GM19328 (cell line): ENCODE measurements around the gene POC1A.
"Not testable (repeated sequence)": the region's sequence is repeated elsewhere in the genome, so short reads cannot be mapped to it uniquely, and the experiment has no call there.

Experiments used
- ATAC-seq: cut with Tn5 transposase; IDR thresholded peaks from one replicate; pipeline ENCODE4 v1.9.1; 2021; ENCODE audit warnings: mild to moderate bottlenecking, moderate library complexity; ENCODE audit not compliant: unreplicated experiment

POC1A gene

GRCh38 chr3:52054661-52055511 is 99.3 kb downstream of the POC1A start:
- no peak for ATAC-seq

GRCh38 chr3:52053307-52054304 is 100.6 kb downstream of the POC1A start:
- ATAC-seq: no peak

GRCh38 chr3:52052831-52053306 is 101.4 kb downstream of the POC1A start:
- ATAC-seq: no peak

GRCh38 chr3:52051444-52051843 is 102.8 kb downstream of the POC1A start:
- ATAC-seq: no peak

GRCh38 chr3:52050571-52050970 is 103.7 kb downstream of the POC1A start:
- ATAC-seq: no peak

- ATAC-seq: no peak
Observed at GRCh38 chr3:52049503-52049902, 104.7 kb downstream of the POC1A start.

GRCh38 chr3:52047295-52047960 is 106.8 kb downstream of the POC1A start:
- ATAC-seq: no peak

- ATAC-seq: no peak
Observed at GRCh38 chr3:52046902-52047239, 107.4 kb downstream of the POC1A start.

GRCh38 chr3:52046186-52046901 is 107.9 kb downstream of the POC1A start:
- no peak for ATAC-seq

- no peak for ATAC-seq
Observed at GRCh38 chr3:52044869-52045619, 109.2 kb downstream of the POC1A start.

- no peak for ATAC-seq
Observed at GRCh38 chr3:52043750-52044149, 110.5 kb downstream of the POC1A start.

GRCh38 chr3:52043039-52043438 is 111.2 kb downstream of the POC1A start:
- ATAC-seq: not testable (repeated sequence)

GRCh38 chr3:52041118-52041731 is 113.0 kb downstream of the POC1A start:
- ATAC-seq: no peak

GRCh38 chr3:52040600-52040999 is 113.6 kb downstream of the POC1A start:
- ATAC-seq: no peak

GRCh38 chr3:52039846-52040245 is 114.4 kb downstream of the POC1A start:
- no peak for ATAC-seq

GRCh38 chr3:52039426-52039825 is 114.8 kb downstream of the POC1A start:
- no peak for ATAC-seq

GRCh38 chr3:52038227-52038626 is 116.0 kb downstream of the POC1A start:
- ATAC-seq: no peak

- ATAC-seq: no peak
Observed at GRCh38 chr3:52037291-52037690, 116.9 kb downstream of the POC1A start.

- ATAC-seq: no peak
Observed at GRCh38 chr3:52036829-52037228, 117.4 kb downstream of the POC1A start.
